Subcutaneous adipose tissue (tissue), 4 donors: ENCODE measurements around the gene ARHGEF17. TPM values are rescaled to one million over a fixed set of nuclear protein-coding genes. Genes with fewer than 3 reads are reported as not detected.

Experiments used
- CTCF ChIP-seq: fragments of 450-650 bp; IDR thresholded peaks from one replicate; pipeline ENCODE4 v1.5.1; 2016; ENCODE audit warnings: low read depth, mild to moderate bottlenecking, control low read depth, antibody characterized with exemption, moderate library complexity
- total RNA-seq, 4 donors: library from RNA; depleted of rRNA; stranded (reverse); fragments of >200 nt; gene quantifications; one replicate each; pipeline ENCODE4 v1.1.0, GENCODE V29; 2016

Gene ARHGEF17
- total RNA-seq, 4 donors from 2014 or later = 13.1 to 95.1 (median 28.3) TPM

DNA sequence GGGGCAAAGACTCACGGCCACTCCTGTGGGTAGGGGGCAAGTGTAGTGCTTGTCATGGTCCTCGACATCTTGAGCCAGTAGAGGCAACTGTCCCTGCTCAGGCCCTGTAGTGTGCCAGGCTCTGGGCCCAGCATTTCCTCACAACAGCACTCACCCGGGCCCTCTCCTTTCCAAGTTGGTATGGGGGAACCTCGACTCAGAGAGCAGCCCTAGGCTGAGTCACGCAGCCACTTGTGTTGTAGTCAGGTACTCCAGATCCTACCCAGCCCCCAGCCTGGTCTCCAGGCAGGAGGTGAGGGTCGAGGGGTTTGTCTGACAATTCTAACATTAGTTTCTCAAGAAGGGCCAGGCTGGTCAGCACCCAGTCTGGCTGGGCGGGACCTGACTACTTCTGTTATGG lies 72.3 kb downstream of the ARHGEF17 start:
- TF ChIP-seq CTCF = no peak

- TF ChIP-seq CTCF = no peak
Observed at GRCh38 chr11:73380897-73381410, 72.9 kb downstream of the ARHGEF17 start.

DNA sequence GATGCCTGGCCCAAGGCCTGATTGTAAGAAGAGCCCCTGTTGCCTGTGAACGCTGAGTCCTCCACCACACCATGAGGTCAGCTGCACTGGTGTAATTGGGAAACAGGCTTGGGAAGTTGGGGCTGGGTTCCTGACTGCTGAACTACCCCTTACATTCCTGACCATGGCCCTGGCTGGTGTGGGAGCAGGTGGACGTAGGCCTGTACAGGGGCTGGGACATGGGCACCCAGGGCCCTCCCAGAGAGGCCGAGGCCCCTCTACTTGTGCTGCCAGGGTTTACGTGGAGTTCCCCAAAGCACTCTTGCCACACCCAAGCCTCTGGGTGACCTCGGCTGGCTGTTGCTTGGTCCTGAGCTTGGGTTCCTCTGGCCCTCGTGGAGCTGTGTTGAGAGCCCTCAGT lies 73.5 kb downstream of the ARHGEF17 start:
- no peak for TF ChIP-seq CTCF

DNA sequence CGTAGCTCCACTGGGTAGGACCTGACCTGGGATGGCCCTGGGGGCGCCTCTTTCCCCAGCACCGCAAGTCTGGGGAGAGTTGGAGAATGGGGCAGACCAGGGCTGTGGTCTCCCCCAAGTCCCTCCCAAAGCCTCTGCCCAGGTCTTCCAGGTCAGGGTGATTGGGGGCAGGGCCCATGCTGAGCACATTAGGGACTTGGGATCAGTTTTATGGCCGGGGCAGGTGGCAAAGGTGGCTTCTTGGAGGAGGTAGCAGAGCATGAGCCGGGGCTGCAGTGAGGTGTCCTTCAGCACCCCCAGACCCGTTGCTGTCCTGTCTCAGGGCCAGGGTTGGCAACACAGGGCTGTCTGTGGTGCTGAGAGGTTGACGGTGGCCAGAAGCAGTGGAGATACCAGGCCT lies 74.1 kb downstream of the ARHGEF17 start:
- TF ChIP-seq CTCF = no peak

DNA sequence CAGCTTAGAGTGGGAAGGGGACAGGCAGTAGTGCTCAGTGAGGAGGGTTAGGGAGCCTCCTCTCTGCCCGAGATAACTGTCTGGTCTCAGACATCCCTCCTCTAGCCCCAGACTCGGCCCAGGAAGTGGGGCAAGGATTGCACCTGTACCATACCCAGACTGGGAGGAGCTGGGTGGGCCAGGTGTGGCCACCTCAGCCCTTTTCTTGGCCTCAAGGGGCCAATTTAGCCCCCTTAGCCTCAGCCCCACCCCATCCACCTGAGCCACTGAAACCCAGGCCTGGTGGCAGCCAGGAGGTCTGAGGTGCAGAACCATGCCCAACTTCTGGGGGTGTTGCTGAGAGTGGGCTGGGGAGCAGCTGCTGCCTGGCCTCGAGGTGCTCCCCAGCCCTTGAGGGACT lies 74.7 kb downstream of the ARHGEF17 start:
- TF ChIP-seq CTCF = no peak

- TF ChIP-seq CTCF = no peak
Observed at GRCh38 chr11:73383249-73384124, 75.4 kb downstream of the ARHGEF17 start.

DNA sequence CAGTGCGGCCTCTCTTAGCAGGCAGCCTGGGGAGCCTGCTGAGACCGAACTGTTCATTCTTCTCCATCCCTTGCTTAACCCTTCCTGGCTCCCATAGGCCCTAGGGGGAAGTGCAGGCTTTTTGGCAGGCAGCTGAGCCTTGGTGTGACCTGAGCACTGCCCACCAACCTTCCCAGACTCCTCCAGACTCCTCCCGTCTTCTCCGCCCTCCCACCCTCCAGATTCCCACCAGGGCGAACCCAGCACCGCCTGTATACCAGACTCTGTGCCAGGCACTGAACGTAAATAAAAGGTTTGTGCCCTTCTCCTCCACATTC lies 76.0 kb downstream of the ARHGEF17 start:
- TF ChIP-seq CTCF = no peak
